GM12892 (cell line): ENCODE data around the gene PPP1CC.

Experiments
- POLR2A ChIP-seq: IDR thresholded peaks from 2 replicates; pipeline ENCODE4 v1.6.1; 2011; ENCODE audit warnings: low read depth, low read length, control low read depth
- POLR2AphosphoS5 ChIP-seq: IDR thresholded peaks from 2 replicates; pipeline ENCODE4 v1.6.1; 2011; ENCODE audit warnings: low read depth, low read length, control low read depth

- TF ChIP-seq POLR2A (no peak), POLR2AphosphoS5 (no peak)
Observed at GRCh38 chr12:110790301-110790700, 47.6 kb upstream of the PPP1CC start.
